Measurements from ENCODE around the gene ARL6. TPM values are rescaled to one million over a fixed set of nuclear protein-coding genes. Genes with fewer than 3 reads are reported as not detected.

The ARL6 gene
- total and polyA plus RNA-seq, 7 experiments from 2014 or later: 3.0 to 7.5 (median 4.1) TPM

- CTCF ChIA-PET: interaction anchor here (1.1 kb wide), 1 partner anchor 199 kb away, joined by 3 read pairs; no protein-coding TSS in a partner anchor
- peak overlapping the region; percentile 93 to 98 (median 95) for H3K4me3 Mint-ChIP-seq
- POLR2A ChIA-PET: no interaction called here
- peaks cover 0 to 6% (median 0%) of the 10 kb centered on the region in 5 donors for H3K36me3 Mint-ChIP-seq
- no peak overlapping the region for H3K4me3 ChIP-seq (ENCODE audit: low read length)
- peaks cover 4 to 26% (median 21%) of the 10 kb centered on the region in 5 donors for H3K27me3 Mint-ChIP-seq
- ATAC-seq (no peak), DNase-seq (no peak)
- H3K9me3 Mint-ChIP-seq: no peaks in the 10 kb centered on the region
- no peak overlapping the region for H3K27ac ChIP-seq (ENCODE audit: low read depth, low read length)
- peaks cover 0 to 6% of the 10 kb centered on the region in 2 donors for H3K4me1 ChIP-seq (ENCODE audit: control insufficient read depth in 2 of 2, insufficient read depth in 2 of 2, low read length in 2 of 2)
- no peaks in the 10 kb centered on the region for H3K36me3 ChIP-seq (ENCODE audit: control insufficient read depth in 2 of 3, insufficient read depth in 3 of 3, low read length in 3 of 3)
- peak overlapping the region in 8 of 9 donors; percentile 12 to 98 (median 78) for H3K27ac Mint-ChIP-seq
- intact Hi-C loops (cut with micrococcal nuclease): loop anchor here (2.0 to 10.0 kb wide), 5 partner anchors 49 to 1994 kb away; partner anchors contain the start of genes CPOX (in 2 of the 2), CMSS1 (in 1 of the 2) and DCBLD2 (in 1 of the 2)
- H3K27me3 ChIP-seq (ENCODE audit: control insufficient read depth in 2 of 2, insufficient read depth in 2 of 2, low read length in 2 of 2): peaks cover 0 to 3% of the 10 kb centered on the region in 2 donors
- H3K4me1 Mint-ChIP-seq: peaks cover 14 to 36% (median 21%) of the 10 kb centered on the region in 7 donors
- H3K9me3 ChIP-seq (ENCODE audit: control insufficient read depth in 2 of 3, low read length in 3 of 3): no peaks in the 10 kb centered on the region
Measured at GRCh38 chr3:97823046-97824004, 58.8 kb downstream of the ARL6 start.

- intact Hi-C loops (cut with micrococcal nuclease): loop anchor here in 1 of 2 donors (10.0 kb wide), 1 partner anchor 120 kb away; no protein-coding TSS in a partner anchor
- Histone ChIP-seq H3K4me3 (ENCODE audit: low read length) (no peak overlapping the region), H3K4me1 (ENCODE audit: control insufficient read depth in 2 of 2, insufficient read depth in 2 of 2, low read length in 2 of 2) (peaks cover 0 to 6% of the 10 kb centered on the region in 2 donors), H3K27ac (ENCODE audit: low read depth, low read length) (no peak overlapping the region), H3K36me3 (ENCODE audit: control insufficient read depth in 2 of 3, insufficient read depth in 3 of 3, low read length in 3 of 3) (no peaks in the 10 kb centered on the region), H3K9me3 (ENCODE audit: control insufficient read depth in 2 of 3, low read length in 3 of 3) (no peaks in the 10 kb centered on the region), H3K27me3 (ENCODE audit: control insufficient read depth in 2 of 2, insufficient read depth in 2 of 2, low read length in 2 of 2) (no peaks in the 10 kb centered on the region)
- Mint-ChIP-seq H3K27me3 (peaks cover 4 to 26% (median 14%) of the 10 kb centered on the region in 5 donors), H3K36me3 (peaks cover 0 to 6% (median 0%) of the 10 kb centered on the region in 5 donors), H3K4me3 (no peak overlapping the region), H3K27ac (no peak overlapping the region), H3K4me1 (peaks cover 14 to 36% (median 21%) of the 10 kb centered on the region in 7 donors), H3K9me3 (no peaks in the 10 kb centered on the region)
- CTCF ChIA-PET: no interaction called here
- DNase-seq (no peak), ATAC-seq (no peak)
- POLR2A ChIA-PET: no interaction called here
Measured at GRCh38 chr3:97825101-97825500, 60.5 kb downstream of the ARL6 start.

DNA sequence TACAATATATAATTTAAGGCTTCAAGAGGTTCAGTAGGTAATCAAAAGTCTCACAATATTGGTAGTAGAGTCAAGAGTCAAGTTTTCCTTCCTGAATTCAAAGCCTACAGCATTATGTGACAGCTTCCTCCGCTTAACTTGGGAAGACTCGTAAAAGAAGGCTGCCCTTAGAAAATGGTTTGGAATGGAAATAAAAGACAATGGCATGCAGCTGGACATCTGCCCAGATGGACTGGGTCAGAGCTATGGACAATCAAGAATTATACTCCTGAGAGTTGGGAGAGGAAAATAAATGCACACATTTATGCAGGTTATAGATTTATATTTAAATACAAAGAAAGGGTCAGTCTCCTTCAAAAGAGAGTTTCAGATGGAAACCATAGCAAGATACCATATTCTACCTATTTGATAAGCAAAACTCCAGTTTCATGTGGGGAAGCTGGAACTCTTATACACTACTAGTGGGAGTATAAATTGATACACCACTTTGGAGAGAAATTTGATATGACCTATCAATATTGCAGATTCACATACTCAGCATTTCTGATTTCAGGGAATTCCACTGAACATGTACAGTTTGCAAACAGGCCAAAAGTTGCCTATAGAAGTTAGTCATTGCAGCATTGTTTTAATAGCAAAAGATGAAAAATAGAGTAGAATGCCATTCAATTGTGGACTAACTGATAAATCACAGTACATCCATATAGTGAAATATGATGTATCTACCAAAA lies 63.3 kb downstream of the ARL6 start:
- Mint-ChIP-seq H3K9me3 (peaks cover 0 to 4% (median 0%) of the 10 kb centered on the region in 11 donors), H3K4me3 (no peak overlapping the region), H3K27ac (no peak overlapping the region), H3K27me3 (peaks cover 0 to 21% (median 7%) of the 10 kb centered on the region in 5 donors), H3K36me3 (peaks cover 0 to 14% (median 0%) of the 10 kb centered on the region in 5 donors), H3K4me1 (peaks cover 1 to 24% (median 6%) of the 10 kb centered on the region in 7 donors)
- intact Hi-C loops (cut with micrococcal nuclease): loop anchor here in 1 of 2 donors (10.0 kb wide), 1 partner anchor 117 kb away; no protein-coding TSS in a partner anchor
- Histone ChIP-seq H3K27me3 (ENCODE audit: control insufficient read depth in 2 of 2, insufficient read depth in 2 of 2, low read length in 2 of 2) (no peaks in the 10 kb centered on the region), H3K9me3 (ENCODE audit: control insufficient read depth in 2 of 3, low read length in 3 of 3) (no peaks in the 10 kb centered on the region), H3K4me1 (ENCODE audit: control insufficient read depth in 2 of 2, insufficient read depth in 2 of 2, low read length in 2 of 2) (peaks cover 0 to under 1% of the 10 kb centered on the region in 2 donors), H3K4me3 (ENCODE audit: low read length) (no peak overlapping the region), H3K27ac (ENCODE audit: low read depth, low read length) (no peak overlapping the region), H3K36me3 (ENCODE audit: control insufficient read depth in 2 of 3, insufficient read depth in 3 of 3, low read length in 3 of 3) (no peaks in the 10 kb centered on the region)
- CTCF ChIA-PET: no interaction called here
- DNase-seq: no peak
- POLR2A ChIA-PET: no interaction called here
- ATAC-seq: no peak

DNA sequence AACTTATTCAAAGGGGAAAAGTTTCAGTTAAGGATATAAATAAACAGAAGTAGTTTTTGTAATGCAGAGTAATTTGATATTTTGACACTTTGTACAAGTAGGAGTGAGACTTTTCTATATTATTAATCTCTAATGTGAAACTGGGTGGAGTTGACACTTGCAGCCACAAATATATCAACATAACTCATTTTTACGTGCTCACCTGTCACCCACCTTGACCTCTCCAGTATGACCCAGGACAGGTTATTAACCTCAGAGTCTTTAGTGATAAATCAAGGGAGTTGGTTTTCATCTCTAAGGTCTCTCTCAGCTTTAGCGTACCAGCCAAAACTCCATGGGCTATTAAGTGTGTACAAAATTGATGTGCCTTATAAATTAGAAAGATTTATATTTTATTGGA lies 64.6 kb downstream of the ARL6 start:
- H3K27ac Mint-ChIP-seq: no peak overlapping the region
- no peak overlapping the region for H3K27ac ChIP-seq (ENCODE audit: low read depth, low read length)
- H3K27me3 ChIP-seq (ENCODE audit: control insufficient read depth in 2 of 2, insufficient read depth in 2 of 2, low read length in 2 of 2): no peaks in the 10 kb centered on the region
- H3K27me3 Mint-ChIP-seq: peaks cover 0 to 9% (median 0%) of the 10 kb centered on the region in 5 donors
- intact Hi-C loops (cut with micrococcal nuclease): loop anchor here in 1 of 2 donors (10.0 kb wide), 1 partner anchor 116 kb away; no protein-coding TSS in a partner anchor
- peaks cover 0 to 11% (median 0%) of the 10 kb centered on the region in 7 donors for H3K4me1 Mint-ChIP-seq
- H3K36me3 Mint-ChIP-seq: peaks cover 0 to 15% (median 0%) of the 10 kb centered on the region in 5 donors
- no peak for DNase-seq
- no peaks in the 10 kb centered on the region for H3K4me1 ChIP-seq (ENCODE audit: control insufficient read depth in 2 of 2, insufficient read depth in 2 of 2, low read length in 2 of 2)
- ATAC-seq: no peak
- H3K4me3 ChIP-seq (ENCODE audit: low read length): no peak overlapping the region
- no peaks in the 10 kb centered on the region for H3K9me3 ChIP-seq (ENCODE audit: control insufficient read depth in 2 of 3, low read length in 3 of 3)
- ChIA-PET CTCF (no interaction called here), POLR2A (no interaction called here)
- H3K4me3 Mint-ChIP-seq: no peak overlapping the region
- H3K36me3 ChIP-seq (ENCODE audit: control insufficient read depth in 2 of 3, insufficient read depth in 3 of 3, low read length in 3 of 3): no peaks in the 10 kb centered on the region
- H3K9me3 Mint-ChIP-seq: peaks cover 0 to 4% (median 0%) of the 10 kb centered on the region in 11 donors

DNA sequence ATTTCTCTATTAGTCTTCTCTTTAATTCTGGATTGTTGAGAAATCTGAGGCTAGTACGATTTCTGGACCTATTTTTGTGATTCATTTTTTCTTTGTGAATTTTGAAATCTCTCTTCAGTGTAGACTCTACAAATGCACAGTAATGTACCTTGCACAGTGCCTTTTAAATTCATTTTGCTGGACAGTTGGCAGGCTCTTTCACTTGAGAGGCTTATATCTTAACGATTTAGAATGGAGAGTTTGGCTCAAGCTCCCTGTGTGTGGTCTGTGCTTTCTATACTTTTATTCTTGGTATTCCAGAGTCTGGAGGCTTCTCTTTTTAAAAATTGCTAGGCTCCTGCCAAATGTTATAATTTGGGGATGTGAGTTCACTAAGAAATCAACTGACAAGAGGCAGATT lies 66.1 kb downstream of the ARL6 start:
- H3K36me3 Mint-ChIP-seq: peaks cover 0 to 15% (median 0%) of the 10 kb centered on the region in 5 donors
- H3K4me3 Mint-ChIP-seq: no peak overlapping the region
- Histone ChIP-seq H3K9me3 (ENCODE audit: control insufficient read depth in 2 of 3, low read length in 3 of 3) (no peaks in the 10 kb centered on the region), H3K4me1 (ENCODE audit: control insufficient read depth in 2 of 2, insufficient read depth in 2 of 2, low read length in 2 of 2) (no peaks in the 10 kb centered on the region), H3K27ac (ENCODE audit: low read depth, low read length) (no peak overlapping the region), H3K27me3 (ENCODE audit: control insufficient read depth in 2 of 2, insufficient read depth in 2 of 2, low read length in 2 of 2) (no peaks in the 10 kb centered on the region), H3K4me3 (ENCODE audit: low read length) (no peak overlapping the region), H3K36me3 (ENCODE audit: control insufficient read depth in 2 of 3, insufficient read depth in 3 of 3, low read length in 3 of 3) (no peaks in the 10 kb centered on the region)
- H3K9me3 Mint-ChIP-seq: peaks cover 0 to 4% (median 0%) of the 10 kb centered on the region in 11 donors
- H3K27me3 Mint-ChIP-seq: peaks cover 0 to 7% (median 0%) of the 10 kb centered on the region in 5 donors
- ATAC-seq (no peak), DNase-seq (no peak)
- no peak overlapping the region for H3K27ac Mint-ChIP-seq
- peaks cover 0 to 2% (median 0%) of the 10 kb centered on the region in 7 donors for H3K4me1 Mint-ChIP-seq
- POLR2A ChIA-PET: no interaction called here
- CTCF ChIA-PET: interaction anchor here (1.3 kb wide), 1 partner anchor 8 kb away, joined by 3 read pairs; no protein-coding TSS in a partner anchor
- intact Hi-C loops (cut with micrococcal nuclease): no loop called here

DNA sequence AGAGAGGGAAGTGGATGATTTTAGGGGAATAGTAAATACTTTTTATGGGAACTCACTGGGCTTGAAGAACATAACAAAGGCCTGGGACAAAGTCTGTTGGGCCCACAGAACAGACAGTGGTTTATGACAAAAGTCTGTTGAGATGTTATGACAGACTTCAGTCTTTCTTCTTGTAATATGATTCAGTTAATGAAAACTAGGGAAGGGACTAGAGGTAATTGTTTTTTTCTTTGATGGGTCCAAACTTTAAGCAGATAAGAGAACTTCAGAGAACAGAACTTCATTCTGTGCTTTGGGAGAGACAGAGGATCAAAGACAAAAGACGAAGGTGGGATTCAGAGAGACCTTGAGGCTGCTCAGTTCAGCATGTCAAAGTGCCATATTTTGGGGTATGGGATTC lies 66.6 kb downstream of the ARL6 start:
- peaks cover 0 to 4% (median 0%) of the 10 kb centered on the region in 11 donors for H3K9me3 Mint-ChIP-seq
- H3K27me3 ChIP-seq (ENCODE audit: control insufficient read depth in 2 of 2, insufficient read depth in 2 of 2, low read length in 2 of 2): no peaks in the 10 kb centered on the region
- H3K27ac ChIP-seq (ENCODE audit: low read depth, low read length): no peak overlapping the region
- H3K36me3 Mint-ChIP-seq: peaks cover 0 to 15% (median 0%) of the 10 kb centered on the region in 5 donors
- no peaks in the 10 kb centered on the region for H3K4me1 ChIP-seq (ENCODE audit: control insufficient read depth in 2 of 2, insufficient read depth in 2 of 2, low read length in 2 of 2)
- no peaks in the 10 kb centered on the region for H3K9me3 ChIP-seq (ENCODE audit: control insufficient read depth in 2 of 3, low read length in 3 of 3)
- H3K36me3 ChIP-seq (ENCODE audit: control insufficient read depth in 2 of 3, insufficient read depth in 3 of 3, low read length in 3 of 3): no peaks in the 10 kb centered on the region
- H3K27me3 Mint-ChIP-seq: peaks cover 0 to 7% (median 0%) of the 10 kb centered on the region in 5 donors
- no peaks in the 10 kb centered on the region for H3K4me1 Mint-ChIP-seq
- H3K27ac Mint-ChIP-seq: no peak overlapping the region
- CTCF ChIA-PET: no interaction called here
- no peak overlapping the region for H3K4me3 ChIP-seq (ENCODE audit: low read length)
- H3K4me3 Mint-ChIP-seq: no peak overlapping the region
- POLR2A ChIA-PET: no interaction called here
- ATAC-seq (no peak), DNase-seq (no peak)
- intact Hi-C loops (cut with micrococcal nuclease): no loop called here
